NCI-H2196 (cell line): Measurements from ENCODE around the gene NDUFB6.
"Not testable (repeated sequence)": the region's sequence is repeated elsewhere in the genome, so short reads cannot be mapped to it uniquely, and the experiment has no call there.

ENCODE experiments used
- DNase-seq: peaks from one replicate; lab custom pipeline; 2025; ENCODE audit not compliant: unreplicated experiment; lab: John Stamatoyannopoulos, UW

NDUFB6 gene

DNA sequence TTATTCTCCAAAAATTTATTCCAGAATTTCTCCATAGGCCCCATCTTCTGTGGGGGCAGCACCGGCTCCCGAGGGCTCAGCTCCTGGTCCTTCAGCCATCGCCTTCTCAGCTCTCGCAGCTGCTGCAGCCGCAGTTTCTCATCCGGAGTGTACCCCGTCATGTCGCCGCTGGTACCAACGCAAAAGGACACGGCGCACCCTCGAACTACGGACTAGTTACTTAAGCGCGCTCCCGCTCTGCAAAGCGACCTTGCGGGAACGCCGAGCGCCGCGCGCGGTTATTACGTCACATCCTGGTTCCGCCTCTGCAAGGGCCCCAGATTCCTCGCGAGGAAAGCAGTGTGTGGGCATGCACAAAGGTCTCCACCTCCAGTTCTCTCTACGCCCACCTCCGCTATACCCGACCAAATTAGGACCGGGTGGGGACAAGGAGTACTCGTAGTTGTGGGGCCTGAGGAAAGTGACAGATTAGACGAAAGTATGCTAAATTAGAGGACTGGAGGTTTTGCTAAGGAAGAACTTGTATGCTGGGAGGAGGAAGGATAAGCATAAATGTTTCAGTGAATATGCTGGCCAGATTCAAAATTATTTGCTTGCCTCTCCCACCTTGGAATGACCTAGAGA lies at the start of gene NDUFB6:
NDUFB6 (minus strand) TSS at position 260 of the 624 bp plus-strand sequence; CDS start at position 161, 99 bp downstream.
- peak; percentile 92 for DNase-seq

DNA sequence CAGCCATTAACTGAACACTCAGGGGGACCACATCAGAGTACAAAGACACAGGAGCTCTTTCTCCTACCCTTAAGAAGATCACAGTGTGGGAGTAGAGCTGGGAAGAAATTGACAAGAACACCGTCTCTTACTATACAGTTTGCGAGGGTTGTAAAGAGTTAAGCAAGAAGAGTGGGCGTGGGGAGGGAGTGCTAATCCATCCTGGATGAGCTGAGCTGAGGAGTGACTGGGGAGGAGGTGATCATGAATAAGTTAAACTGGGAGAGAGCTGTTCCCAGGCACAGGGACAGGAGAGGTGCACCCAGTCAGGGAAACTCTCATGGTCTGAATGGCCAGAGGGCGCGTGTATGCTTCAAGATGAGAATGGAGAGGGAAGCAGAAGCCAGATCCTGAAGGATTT lies 45.3 kb upstream of the NDUFB6 start:
- no peak for DNase-seq

DNA sequence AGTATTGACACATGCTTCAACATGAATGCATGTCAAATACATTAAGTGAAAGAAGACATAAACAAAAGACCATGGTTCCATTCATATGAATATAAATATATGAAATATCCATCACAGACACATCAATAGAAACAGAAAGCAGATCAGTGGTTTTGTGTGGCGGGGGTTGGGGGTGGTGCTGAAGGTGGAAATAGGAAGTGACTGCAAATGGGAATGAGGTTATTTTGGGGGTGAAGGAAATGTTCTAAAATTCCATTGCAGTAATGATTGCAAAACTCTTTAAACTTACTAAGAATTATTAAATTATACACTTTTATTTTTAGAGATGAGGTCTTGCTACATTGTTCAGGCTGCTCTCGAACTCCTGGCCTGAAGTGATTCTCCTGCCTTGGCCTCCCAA lies 33.9 kb upstream of the NDUFB6 start:
- DNase-seq: no peak

DNA sequence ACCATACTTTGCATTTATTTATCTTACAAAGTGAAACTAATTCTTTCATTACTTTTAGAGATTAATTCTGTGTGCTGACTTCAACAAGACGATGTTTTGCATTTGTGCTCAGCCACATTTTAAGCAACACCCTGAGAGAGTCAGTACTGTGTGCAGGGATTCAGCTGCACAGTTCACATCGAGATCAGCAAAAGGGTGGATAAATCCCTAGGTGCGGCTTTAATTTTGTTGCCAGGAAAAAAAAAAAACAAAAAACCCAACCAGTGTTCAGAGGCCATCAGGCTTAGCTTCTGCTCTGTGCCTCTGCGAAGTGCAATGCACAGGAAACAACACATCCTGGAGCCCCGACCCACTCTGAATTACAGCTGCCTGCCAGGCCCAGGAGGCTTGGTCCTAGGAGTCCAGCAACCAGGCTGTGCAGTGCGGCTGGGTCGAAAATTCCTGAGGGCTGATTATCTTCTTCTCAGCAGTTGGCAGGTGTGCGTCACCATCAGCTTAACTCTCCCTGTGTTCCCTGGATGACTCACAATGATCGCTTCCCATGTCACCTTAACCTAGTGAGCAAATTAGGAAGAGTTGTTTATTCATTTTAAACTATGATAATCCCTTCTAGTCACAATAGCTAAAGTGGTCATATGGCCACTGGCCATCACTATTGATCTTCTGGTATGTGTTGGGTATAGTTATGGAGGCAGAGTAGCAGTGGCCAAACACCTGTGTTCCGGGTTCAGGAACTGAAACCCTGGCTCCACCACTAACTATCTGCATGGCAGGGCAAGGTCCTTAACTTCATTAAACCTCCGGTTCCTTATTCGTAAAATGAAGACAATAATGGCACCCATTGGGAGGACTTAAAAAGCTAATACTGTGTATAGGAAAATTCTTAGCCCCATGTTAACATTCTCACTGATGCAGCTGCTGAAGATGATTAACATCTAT lies 31.2 kb upstream of the NDUFB6 start:
- DNase-seq: no peak

DNA sequence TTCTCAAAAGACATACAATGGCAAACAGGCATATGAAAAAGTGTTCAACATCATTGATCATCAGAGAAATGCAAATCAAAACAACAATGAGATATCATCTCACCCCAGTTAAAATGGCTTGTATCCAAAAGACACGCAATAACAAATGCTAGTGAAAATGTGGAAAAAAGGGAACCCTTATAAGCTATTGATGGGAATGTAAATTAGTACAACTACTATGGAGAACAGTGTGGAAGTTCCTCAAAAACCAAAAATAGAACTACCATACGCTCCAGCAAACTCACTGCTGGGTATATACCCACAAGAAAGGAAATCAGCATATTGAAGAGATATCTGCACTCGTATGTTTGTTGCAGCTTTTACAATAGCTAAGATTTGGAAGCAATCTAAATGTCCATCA lies 26.1 kb upstream of the NDUFB6 start:
- DNase-seq: not testable (repeated sequence)

DNA sequence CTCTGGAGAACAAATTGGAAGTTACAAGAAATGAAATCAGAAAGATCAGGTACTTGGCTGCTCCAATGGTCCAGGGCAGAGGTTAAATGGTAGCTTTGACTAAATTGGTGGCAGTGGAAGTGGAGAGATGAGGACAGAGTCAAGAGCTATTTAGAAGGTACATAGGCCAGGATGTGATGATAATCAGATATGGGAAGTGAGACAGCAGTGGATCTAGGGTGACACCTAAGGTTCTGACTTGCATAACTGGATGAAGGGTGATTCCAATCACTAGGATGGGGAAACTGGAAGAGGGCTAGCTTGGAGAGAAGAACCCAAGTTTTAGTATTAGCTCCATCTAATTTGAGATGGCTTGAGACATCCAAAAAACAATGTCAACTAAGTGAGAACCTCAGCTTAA lies 24.0 kb upstream of the NDUFB6 start:
- no peak for DNase-seq

DNA sequence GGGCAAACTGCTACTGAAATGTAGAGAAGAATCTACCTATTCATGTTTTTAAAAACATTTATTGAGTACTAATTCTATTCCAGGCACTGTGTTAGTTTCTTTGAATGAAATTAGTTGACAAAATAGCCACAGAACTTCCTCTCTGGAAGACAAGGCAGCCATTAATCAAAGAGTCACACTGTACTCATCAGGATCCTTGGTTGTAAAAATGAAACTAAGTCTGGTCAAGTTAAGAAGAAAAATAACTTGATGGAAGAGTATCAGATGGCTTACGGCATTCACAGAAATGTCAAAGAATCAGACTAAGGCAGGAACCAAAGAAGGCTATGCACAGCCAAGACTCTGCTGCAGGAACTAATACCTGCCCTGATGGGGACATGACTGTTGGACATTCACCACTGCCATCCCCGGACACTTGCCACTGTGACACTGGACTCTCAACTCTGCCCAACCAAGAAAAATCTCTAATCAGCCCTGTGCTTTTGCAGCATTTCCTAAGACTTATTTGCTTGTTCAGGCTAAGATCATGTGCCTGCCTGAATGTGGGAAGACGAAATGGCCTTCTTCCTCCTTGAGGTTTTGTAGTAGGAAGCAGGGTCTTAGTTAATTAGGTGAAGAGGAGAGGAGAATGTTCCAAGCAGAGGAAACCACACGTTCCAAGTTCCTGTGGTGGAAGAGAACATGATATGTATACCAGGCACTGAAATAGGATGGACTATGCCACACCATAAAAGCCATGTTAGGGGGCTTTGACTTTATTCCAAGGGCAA lies 23.3 kb upstream of the NDUFB6 start:
- no peak for DNase-seq

DNA sequence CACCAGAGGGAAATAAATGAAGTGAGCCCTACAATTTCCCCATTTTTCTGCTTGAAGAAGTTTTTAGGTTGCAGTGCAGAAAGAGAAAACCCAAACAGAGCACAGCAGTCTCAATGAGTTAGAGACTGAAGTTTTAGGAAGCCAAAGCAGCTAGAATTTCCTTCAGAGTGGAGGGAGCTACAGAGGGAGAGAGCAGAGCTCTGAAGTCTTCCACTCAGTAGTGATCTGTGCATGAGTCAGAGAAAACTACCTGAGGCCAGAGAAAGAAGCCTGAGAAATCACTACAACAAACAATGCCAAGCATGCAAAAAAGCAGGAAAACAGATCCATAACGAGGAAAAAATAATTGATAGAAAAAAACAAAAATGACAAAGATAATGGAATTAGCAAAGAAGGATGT lies 17.9 kb upstream of the NDUFB6 start:
- DNase-seq: no peak

DNA sequence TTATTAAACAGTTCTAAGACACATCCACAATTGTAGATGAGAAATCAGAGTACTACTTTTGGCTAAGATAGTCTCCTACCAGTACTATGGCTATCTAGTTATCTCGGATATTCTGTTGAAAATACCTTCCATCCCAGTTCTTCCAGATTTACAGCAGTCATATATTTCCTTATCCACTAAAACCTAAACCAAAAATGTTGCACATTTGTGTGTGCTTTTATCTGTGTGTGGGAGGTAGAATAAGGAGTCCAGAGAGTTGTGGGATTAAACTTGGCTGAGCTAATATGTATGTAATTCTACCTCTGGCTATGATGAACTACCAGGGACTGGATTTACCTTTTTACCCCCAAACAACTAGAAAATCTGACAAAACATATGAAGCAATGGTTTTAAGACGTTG lies 17.5 kb upstream of the NDUFB6 start:
- DNase-seq: no peak

DNA sequence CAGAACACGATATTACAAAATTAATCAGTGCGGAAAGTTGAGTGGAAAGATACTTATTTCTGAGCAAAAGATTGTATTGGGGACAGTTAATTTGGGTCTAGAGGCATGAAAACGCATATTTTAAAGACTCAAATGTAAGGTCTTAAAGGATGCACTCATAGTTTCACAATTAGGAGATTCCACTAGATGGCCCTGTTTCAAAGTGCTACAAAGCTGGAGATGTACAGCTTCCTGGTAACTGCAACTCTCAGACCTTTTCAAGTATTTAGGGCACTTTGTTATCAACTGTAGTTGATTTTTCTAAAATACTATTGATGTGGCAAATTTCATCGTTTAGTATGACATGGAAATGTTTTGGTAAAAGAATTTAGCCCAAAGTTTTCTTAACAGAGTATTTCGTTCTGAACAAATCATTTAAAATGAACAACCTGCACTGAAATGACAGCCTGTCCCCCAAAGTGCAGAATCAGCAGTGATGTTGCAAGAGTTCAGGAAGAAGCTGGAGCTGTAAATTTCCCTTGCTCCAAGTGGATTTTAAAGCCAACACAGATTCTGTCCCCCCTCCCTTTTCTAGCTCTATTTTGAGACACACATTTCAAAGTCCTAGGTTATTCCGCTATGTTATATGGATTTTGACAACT lies 16.2 kb upstream of the NDUFB6 start:
- peak; percentile 8 for DNase-seq

DNA sequence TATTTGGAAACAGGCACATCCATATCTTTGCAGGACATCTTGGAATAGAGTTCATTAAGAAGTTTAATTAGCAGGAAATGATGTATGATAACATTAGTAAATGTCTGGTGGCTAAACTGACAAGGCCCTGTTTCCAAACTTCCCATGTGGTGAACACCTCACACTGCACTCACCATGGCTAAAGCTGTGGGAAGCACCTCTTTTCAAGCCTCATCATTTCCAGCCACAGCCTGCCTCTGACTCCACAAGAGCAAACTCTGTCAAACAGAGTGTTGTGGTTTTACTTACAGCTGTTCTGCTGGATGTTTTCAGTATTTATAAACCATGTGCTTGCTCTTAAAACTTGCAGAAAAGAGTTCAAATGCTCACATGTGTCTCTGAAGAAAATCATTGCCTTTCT lies 14.9 kb upstream of the NDUFB6 start:
- DNase-seq: no peak

DNA sequence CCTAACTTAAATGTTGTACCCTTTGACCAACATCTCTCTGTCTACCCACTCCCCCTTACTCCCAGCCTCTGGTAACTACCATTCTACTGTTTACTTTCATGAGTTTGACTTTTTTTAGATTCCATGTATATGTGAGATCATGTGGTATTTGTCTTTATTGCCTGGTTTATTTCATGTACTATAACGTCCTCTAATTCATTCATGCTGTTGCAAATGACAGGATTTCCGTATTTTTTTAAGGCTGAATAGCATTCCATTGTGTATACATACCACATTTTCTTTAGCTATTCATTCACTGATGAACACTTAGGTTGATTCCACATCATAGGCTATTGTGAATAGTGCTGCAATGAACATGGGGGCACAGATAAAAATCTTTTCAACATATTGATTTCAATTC lies 11.8 kb upstream of the NDUFB6 start:
- no peak for DNase-seq

DNA sequence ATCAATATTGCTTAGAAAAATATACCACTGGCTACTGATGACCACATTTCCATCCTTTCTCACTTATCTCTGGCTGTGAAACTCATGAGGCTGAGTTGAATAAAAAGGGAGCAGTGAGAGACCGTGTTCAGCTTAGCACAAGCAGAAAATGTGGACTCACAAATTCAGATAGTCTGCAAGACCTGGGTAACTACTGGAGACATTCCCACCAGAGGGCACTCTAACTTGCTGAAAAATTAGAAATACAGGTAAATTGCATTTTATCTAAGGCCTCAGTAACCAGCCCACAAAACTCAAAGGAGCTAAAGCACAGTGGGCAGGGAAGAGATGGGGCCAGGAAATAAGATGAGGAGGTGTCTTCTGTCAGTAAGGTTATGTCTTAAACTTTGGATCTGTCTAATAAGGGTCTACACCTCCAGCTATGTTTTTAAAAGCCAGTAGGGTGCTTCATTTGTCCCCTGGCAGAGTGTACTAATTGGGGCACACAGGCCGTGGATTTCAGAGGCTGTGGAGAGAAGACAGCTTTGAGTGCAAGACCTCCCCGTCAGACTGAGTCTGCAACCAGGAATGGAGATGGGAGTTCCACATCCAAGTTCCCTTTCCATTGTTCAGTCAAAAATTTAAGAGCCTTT lies 8.7 kb upstream of the NDUFB6 start:
- DNase-seq: peak; percentile 44

DNA sequence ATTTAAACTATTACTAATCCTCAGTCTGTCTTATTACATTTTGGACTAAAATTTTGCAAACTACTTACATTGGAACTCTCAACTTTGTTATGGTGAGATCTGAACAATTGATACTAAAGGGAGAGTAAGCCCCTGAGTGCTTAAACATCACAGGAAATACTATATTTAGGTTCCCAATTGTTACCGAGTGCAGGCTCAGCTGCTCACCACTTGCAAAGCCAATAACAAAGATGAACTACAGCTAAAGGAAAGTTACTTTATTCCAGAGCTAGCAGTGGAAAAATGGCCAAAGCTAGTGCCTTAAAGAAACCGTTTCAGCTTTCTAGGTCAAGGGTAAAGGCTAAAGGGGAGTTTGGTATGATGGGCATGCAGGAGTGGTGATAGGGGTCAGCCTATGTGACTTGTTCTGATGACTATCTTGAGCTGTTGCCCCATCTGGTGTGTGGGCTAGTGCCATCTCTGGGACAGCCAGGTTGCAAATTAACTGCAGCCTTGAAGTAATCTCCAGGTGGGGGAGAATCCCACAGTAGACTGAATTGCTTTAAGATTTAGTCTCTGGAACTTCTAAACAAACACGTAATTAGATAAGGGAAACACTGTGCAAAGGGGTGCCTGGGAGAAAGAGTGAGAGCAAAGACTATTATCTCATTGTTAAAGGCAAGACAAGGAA lies 7.8 kb upstream of the NDUFB6 start:
- DNase-seq: no peak

DNA sequence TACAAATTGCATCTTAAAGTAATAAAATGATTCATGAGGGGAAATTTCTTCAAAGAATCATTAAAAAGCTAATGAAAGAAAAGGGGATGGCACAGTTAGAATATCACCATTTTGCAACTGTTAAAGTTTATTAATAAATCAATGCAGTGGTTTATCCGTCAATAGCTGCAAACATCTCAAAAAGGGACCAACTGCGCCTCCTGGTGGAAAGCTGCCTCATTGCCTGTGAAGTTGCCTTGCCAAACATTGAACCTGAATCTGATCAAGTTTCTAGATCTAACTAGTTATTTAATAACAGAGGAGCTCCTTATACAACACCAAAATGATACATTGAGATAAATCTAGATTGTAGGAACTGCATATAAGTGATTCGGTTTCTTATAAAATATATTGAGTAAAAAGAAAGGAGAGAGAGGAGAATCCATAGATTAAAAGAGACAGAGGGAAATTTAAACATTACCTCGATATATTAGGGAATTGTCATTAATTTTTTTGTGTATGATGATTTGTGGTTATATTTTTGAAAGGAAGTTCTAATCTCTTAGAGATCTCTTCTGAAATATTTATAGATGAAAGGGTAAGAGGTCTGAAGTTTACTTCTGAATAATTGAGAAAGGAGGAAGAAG lies 6.9 kb upstream of the NDUFB6 start:
- DNase-seq: peak; percentile 61

DNA sequence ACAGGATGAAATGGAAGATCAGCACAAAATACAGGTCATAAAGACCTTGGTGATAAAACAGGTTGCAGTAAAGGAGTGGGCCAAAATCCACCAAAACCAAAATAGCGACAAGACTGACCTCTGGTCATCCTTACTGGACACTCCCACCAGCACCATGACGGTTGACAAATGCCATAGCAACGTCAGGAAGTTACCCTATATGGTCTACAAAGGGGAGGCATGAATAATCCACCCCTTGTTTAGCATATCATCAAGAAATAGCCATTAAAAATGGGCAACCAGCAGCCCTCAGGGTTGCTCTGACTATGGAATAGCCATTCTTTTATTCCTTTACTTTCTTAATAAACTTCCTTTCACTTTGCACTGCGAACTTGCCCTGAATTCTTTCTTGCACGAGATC lies 6.0 kb upstream of the NDUFB6 start:
- DNase-seq: no peak

DNA sequence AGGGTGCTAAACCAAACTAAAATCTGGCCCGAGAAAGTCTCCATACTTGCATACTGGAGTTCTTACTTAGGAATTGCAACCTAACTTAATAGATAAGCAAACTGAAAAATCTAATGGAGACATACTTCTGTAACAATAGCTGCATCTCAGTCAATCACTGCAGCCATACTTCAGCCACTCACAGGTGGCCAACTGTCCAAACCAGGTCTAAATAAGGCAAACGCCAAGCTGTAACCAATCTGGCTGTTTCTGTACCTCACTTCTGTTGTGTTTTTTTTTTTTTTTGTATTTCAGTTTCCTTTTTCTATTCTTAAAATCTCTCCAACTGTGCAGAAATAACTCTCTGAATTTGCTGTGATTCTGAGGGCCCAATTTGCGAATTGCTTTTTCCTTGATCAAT lies 4.4 kb upstream of the NDUFB6 start:
- DNase-seq: no peak

DNA sequence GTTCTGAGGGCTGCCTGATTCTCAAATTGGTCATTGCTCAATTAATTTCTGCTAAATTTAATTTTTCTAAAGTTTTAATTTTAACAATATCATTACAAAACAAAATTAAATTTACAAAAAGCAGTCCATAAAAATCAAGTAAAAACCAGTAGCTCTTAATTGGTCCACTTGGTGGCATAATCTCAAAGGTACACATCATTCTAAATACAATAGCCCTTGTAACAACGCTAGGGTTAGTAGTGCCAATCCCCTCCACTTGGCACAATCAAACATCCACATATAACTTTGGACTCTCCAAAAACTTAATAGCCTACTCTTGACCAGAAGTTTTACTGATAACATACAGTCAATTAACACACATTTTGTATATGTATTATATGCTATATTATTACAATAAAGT lies 1.9 kb upstream of the NDUFB6 start:
- DNase-seq: no peak

DNA sequence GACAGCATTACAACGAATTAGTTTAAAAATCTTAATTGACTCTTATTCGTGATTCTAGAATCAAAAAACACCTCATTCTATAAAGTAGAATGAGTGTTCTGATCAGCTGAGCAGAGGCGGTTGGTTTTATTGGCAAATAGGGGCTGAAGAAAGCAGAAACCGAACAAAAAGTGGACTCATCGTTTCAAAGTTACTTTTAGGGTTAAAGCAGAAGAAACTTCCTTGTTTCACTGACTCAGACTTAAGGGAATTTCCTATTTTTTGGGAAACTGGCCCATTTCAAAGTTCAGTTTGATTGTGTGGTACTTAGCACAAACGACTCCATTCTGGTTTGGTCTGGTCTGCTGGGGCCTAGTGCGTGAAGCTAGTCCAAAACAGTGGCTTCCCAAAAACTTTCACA lies 862 bp upstream of the NDUFB6 start:
- DNase-seq: no peak
